Measurements from ENCODE around the gene BRI3.
"Not testable (repeated sequence)": the region's sequence is repeated elsewhere in the genome, so short reads cannot be mapped to it uniquely, and the experiment has no call there.

BRI3 gene

DNA sequence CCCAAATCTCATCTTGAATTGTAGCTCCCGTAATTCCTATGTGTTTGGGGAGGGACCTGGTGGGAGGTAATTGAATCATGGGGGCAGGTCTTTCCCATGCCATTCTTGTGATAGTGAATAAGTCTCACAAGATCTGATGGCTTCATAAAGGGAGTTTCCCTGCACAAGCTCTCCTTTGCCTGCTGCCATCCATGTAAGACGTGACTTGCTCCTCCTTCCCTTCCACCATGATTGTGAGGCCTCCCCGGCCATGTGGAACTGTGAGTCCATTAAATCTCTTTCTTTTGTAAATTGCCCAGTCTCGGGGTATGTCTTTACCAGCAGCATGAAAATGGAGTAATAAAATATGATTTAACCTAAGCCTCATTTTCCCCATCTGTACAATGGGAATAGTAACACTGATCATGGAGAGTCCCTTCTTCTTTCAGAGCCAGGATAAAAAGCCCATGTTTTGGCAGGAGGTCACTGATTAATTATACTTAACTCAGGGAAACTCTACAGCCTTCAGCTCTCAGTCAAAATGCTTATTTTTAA is 34.6 kb downstream of the BRI3 start:
- DNase-seq: not testable (repeated sequence)

DNA sequence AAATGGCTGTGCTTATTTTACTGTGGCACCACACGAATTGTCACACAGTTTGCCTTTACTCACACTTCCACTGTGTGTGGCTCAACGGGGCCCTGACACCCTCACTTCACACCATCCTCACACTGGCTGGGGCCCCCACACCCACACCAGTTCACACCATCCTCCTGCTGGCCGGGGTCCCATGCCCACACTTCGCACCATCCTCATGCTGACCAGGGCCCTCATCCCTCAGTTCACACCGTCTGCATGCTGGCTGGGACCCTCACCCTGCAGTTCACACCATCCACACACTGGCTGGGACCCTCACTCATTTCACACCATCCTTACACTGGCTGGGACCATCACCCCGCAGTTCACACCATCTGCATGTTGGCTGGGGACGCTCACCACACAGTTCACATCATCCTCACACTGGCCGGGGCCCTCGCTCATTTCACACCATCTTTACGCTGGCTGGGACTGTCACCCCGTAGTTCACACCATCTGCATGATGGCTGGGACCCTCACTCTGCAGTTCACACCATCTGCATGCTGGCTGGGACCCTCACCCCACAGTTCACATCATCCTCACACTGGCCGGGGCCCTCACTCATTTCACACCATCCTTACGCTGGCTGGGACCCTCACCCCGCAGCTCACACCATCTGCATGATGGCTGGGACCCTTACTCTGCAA is 36.0 kb downstream of the BRI3 start:
- no peak for DNase-seq

DNA sequence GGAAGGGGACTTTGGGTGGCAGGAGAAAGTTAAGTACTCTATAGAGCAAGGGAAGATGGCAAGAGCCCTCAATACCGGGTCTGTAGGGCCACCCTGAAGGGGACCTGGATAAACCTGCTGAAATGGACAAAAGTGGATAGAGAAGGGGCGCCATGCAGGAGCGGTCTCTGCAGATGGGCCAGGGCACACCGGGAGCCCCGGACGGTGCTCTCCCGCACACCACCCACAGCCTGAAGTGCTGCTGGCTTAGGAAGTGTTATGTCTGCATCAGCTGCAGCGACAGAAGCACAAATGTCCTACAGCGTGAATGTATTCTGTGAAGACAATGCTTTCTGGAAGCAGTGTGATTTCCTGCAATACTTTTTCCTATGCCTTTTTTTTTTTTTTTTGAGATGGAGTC is 37.7 kb downstream of the BRI3 start:
- no peak for DNase-seq

DNA sequence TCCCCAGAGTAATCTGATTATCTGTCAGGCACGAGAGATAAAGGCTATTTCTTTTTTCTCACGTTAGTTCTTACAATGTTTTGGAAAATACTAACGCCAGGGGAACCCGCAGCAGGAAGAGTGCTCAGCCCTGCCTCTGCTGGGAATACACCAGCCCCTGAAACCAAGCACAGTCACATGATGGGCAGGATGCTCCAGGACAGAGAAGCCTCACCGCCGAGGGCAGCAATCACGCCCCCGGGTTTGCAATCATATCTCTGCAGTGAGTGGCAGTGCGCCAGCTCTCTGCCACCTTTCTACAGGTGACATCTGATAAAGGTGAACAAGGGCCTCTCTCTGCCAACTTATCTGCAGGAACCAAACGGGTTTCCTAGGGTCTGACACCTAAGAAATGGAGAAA is 39.8 kb downstream of the BRI3 start:
- no peak for DNase-seq

DNA sequence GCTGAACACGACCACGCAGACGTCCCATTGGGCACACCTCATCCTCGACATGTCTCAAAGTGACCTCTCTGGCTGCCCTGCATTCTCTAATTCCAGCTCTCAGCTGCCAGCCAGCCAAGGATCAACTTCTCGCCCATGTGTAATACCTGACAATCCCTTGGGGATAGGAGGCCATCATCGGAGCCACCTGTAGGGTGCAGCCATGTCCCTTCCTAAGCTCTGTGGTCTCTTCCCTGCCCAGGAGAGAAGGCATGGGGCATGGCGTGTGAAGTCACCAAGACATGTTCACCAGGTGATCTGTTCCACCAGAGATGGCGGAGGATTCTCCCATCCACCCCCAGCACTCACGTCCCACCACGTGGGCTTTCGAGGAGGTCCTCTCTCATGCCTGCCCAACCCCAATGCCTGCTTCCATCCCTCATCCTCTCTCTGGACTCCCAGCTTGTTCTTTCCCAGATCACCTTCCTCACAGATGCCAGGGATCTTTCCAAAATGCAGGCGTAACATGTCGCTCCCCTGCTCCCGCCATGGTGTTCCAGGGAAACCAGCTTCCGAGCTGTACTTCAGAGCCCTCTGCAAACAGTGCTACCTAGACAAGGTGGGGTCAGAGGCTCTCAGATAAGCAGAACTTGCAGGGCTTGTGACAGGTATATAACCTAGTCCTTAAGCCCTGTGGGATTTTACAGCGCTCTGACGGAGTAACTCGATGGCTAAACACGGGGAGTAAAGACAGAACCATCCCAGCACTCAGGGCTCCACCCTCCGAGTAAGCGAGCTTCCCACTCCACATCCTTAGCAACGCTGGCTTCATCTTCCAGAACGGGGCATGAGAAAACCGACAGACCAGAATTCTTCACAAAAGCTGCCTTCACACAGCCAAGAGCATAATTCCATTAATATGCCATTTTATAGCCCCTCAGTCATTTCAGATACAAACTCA is 41.1 kb downstream of the BRI3 start:
- no peak for DNase-seq

DNA sequence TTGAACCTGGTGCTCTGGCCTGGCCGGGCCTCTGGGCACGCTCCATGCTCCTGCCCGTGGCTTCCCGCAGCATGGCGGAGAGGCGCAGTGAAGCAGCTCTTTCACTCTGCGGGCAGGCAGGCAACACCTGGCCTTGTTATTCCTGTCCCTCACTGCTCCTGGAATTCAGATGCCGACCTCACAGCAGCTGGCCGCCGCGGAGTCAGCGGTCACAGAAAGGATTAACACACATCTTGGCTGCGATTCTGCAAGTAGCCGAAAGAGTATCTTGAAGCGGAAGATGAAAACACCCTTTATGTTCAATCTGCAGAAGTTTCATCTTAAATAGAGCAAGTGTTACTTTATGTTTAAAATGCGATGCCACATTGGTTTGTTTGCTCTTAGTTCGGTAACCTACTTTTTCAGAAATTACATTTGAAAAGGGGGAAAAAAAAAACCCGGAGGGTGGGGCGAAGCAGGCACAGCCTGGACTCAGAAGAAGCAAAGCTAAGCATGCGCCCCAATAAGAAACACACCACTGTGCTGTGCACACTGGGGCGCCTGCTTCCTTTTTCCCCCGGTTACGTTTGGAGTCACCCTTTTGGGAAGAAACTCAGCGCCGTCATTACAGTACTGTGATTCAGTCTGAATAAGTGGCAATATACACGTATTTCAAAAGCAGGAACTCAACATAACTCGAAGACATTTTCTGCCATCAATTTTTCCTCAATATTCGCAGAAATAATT is 42.3 kb downstream of the BRI3 start:
- DNase-seq: no peak

DNA sequence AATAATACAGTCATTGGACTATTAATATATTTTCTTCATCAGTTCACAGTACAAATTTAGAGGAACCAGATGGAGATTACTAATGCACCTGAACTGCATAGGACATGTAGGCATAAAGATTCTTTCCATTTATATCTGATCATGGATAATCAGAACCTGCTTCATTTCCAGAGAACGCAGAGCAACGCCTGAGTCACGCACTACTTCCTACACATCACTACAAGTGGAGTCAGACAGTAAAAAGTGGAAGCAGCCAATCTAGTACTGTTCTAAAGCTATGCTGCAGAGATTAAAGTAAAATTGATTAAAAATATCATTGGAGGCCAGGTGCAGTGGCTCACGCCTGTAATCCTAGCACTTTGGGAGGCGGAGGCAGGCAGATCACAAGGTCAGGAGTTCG is 43.3 kb downstream of the BRI3 start:
- DNase-seq: no peak

DNA sequence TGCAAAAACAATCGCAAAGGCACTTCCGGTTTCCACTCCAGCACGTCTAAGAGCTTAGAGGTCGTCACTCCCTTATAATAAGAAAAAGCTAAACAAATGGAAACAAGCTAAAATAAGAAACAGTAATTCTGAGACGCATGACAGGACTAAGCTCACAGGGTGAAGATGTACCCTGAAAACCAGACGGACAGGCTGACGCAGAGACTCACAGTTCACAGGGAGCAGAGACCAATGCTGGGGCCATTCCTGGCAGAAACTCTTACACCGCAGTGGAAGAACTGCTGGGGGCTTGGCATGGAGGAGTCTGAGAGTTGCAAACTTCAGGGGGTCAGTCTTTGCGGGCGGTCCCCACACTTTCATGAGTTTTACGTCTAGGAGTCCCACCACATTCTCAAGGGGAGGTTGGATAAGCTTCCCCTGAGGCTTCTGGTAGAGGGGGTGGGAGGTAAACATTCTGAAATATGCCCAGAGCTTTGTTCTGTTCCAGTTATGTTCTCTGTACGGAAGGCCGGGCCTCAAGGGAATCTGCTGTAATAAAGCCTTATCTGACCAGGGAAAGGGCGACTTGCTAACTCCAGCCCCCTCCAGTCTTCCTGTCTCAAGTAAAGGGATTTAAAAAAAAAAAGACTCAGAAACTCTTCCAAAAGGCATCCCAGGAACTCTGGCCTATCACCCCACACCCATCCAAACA is 47.8 kb downstream of the BRI3 start:
- no peak for DNase-seq

DNA sequence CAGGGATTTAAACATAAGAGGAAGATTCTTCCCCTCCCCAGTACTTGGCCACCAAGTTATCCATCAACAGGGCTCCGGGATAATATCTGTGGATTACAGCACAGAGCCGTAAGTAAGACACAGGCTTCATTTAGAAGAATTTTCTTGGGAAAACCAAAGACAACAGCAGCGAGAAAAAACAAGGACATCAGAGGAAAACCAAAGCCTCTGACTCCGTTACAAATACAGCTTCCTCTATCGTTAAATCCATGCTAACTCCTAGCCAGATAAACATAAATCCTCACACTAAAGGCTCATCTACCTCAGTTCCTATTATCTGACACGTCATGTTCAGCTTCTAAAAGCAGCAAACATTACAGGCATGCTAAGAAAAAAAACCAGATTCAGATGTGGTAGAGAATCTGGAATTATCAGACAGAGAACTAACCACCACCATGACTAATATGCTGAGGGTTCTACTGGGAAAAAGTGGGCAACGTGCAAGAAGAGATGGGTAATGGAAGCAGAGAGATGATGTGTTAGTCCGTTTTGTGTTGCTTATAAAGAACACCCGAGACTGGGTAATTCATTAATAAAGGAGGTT is 48.4 kb downstream of the BRI3 start:
- DNase-seq: no peak

DNA sequence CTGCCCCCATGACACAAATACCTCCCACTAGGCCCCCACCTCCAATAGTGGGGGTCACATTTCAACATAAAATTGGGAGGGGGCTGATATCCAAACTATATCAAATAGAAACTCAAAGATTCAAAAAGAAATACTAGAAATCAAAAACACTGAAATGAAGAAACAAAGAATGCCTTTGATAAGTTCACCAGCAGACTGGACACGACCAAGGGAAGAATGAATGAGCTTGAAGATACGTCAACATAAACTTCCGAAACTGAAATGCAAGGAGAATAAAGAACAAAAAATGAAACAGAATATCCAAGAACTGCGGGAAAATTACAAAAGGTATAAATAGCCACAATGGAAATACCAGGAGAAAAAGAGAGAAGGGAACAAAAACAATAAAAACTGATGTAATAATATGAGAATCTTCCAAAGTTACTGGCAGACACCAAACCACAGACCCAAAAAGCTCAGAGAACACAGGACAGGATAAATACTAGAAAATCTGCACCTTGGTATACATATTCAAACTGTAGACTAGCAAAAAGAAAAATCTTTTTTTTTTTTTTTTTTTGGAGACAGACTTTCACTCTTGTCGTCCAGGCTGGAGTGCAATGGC is 49.5 kb downstream of the BRI3 start:
- DNase-seq: no peak

DNA sequence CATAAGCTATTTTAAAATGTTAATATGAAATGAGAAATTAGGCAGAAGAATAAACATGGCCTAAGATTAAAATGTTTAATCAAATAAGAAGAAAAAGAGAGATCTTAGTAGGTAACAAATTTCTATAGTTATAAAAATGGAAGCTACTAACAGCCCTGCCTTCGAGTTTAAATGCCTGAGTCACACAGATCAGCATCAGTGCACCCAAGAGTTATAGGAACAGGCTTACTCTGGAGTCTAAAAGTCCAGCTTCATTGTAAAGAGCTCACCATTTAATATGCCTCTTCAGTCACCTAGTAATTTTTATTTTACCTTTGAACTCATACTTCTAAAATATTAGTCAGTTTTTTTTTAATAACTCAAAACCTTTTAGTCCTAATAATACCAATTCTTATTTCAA is 52.6 kb downstream of the BRI3 start:
- no peak for DNase-seq

DNA sequence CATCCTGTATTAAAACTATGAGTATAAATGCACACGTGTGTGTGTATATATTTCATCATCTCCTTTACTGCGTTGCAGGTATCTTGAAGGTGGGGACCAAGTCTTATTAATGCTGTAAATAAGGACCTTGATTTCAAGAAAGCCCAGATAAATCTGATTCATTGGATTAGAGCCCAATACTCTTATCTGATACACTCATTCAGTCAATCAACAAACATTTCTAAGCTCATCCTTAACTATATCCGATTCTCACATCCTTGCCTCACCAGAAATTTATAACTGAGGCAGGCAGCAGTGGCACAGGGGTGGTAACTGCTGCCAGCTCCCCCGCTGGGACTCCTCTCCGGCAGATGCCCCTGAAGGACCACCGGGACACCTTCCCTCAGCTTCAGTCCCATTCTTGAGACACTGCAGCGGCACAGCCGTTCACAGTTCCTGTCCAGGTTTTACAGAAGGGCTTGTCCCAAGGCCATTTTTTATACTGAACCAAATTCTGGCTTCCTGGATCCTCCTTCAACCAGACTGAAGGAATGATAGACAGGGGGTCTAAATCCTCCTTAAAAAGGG is 54.0 kb downstream of the BRI3 start:
- DNase-seq: no peak

DNA sequence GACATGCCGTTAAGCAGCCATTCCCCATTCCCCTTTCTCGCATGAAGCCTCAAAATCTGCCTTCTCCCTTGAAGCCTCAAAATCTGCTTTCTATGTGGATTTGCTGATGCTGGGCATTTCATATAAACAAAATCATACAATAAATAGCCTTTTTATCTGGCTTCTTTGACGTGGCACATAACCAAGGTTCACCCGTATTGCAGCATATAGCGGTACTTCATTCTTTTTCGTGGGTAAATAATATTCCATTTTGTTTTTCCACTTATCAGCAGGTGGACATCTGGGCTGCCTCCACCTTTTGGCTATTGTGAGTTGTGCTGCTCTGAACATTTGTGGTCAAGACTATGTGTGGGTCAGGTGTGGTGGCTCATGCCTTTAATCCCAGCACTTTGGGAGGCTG is 57.0 kb downstream of the BRI3 start:
- no peak for DNase-seq

DNA sequence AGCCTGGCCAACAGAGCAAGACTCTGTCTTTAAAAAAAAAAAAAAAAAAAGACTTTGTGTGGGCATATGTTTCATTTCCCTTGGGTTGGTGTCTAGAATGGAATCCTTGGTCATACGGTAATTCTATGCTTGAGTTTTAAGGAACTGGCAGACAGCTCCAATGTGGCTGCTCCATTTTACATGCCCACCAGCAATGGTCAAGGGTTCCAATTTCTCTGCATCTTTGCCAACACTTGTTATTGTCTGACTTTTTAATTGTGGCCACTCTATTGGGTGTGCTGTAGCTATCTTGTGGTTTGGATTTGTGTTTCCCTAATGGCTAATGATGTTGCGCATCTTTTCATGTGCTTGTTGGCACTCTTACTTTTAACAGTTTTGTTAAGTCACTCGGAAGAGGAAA is 57.6 kb downstream of the BRI3 start:
- DNase-seq: no peak

DNA sequence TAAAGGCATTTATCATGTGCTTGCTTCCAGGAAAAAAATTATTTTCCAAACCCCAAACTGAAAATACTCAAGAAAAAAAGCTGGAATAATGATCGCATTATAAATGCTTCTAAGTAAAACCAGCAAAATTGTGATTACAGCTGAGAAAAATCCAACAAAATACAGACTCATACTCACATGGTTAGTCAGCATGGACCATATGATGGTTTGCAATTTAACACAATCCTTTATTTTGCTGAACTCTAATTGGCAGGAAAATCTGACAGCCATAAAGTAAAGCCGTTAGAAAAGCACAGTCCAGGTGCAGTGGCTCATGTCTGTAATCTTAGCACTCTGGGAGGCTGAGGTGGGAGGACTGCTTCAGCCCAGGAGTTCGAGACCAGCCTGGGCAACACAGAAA is 59.6 kb downstream of the BRI3 start:
- DNase-seq: no peak
